H9 (cell line): Measurements from ENCODE around the gene LHFPL6. TPM values are rescaled to one million over a fixed set of nuclear protein-coding genes. Genes with fewer than 3 reads are reported as not detected.

Experiments
- DNase-seq: peaks from one replicate; pipeline ENCODE4 v3.0.0-alpha.2; 2017
- H2AFZ ChIP-seq: one replicate; pipeline ENCODE4 v1.6.1; 2013; ENCODE audit warnings: mild to moderate bottlenecking, low read length, control low read depth, moderate library complexity
- H2AK5ac ChIP-seq: 2 replicates; pipeline ENCODE4 v1.6.1; 2013; ENCODE audit warnings: low read length, control low read depth, mixed read lengths; ENCODE audit not compliant: insufficient read length
- H2BK120ac ChIP-seq: one replicate; pipeline ENCODE4 v1.6.1; 2013; ENCODE audit warnings: low read depth, mild to moderate bottlenecking, low read length, control low read depth, inconsistent platforms; ENCODE audit not compliant: poor library complexity, severe bottlenecking
- H2BK12ac ChIP-seq: 2 replicates; pipeline ENCODE4 v1.6.1; 2013; ENCODE audit warnings: low read length, control low read depth, mixed read lengths, low read depth; ENCODE audit not compliant: insufficient read length
- H2BK15ac ChIP-seq: 2 replicates; pipeline ENCODE4 v1.6.1; 2013; ENCODE audit warnings: low read depth, low read length, control low read depth
- H2BK20ac ChIP-seq: one replicate; pipeline ENCODE4 v1.6.1; 2013; ENCODE audit warnings: low read depth, mild to moderate bottlenecking, low read length, control low read depth, inconsistent platforms; ENCODE audit not compliant: poor library complexity, severe bottlenecking
- H2BK5ac ChIP-seq: 2 replicates; pipeline ENCODE4 v1.6.1; 2013; ENCODE audit warnings: low read length, control low read depth, mixed read lengths; ENCODE audit not compliant: insufficient read length
- H3K14ac ChIP-seq: 2 replicates; pipeline ENCODE4 v1.6.1; 2013; ENCODE audit warnings: low read length, control low read depth; ENCODE audit not compliant: insufficient read depth
- H3K18ac ChIP-seq: 2 replicates; pipeline ENCODE4 v1.6.1; 2013; ENCODE audit warnings: low read depth, mild to moderate bottlenecking, mixed read lengths, low read length, control low read depth; ENCODE audit not compliant: insufficient read length
- H3K23ac ChIP-seq: 2 replicates; pipeline ENCODE4 v1.6.1; 2013; ENCODE audit warnings: low read length, control low read depth, mixed read lengths, low read depth; ENCODE audit not compliant: insufficient read length
- H3K23me2 ChIP-seq: 2 replicates; pipeline ENCODE4 v1.6.1; 2013; ENCODE audit warnings: low read depth, mild to moderate bottlenecking, mixed read lengths, low read length, control low read depth; ENCODE audit not compliant: insufficient read length, poor library complexity, severe bottlenecking
- H3K27ac ChIP-seq: 2 replicates; pipeline ENCODE4 v1.5.1; 2013; ENCODE audit warnings: low read length, control low read depth, mixed read lengths, low read depth; ENCODE audit not compliant: insufficient read length
- H3K27me3 ChIP-seq: 2 replicates; pipeline ENCODE4 v1.6.1; 2013; ENCODE audit warnings: low read length, control low read depth, inconsistent platforms; ENCODE audit not compliant: insufficient read depth
- H3K4ac ChIP-seq: 2 replicates; pipeline ENCODE4 v1.6.1; 2013; ENCODE audit warnings: low read depth, mild to moderate bottlenecking, control low read depth, inconsistent platforms, low read length, moderate library complexity
- H3K4me1 ChIP-seq: 2 replicates; pipeline ENCODE4 v1.6.1; 2013; ENCODE audit warnings: low read length, control low read depth, inconsistent platforms; ENCODE audit not compliant: insufficient read depth
- H3K4me2 ChIP-seq: 2 replicates; pipeline ENCODE4 v1.6.1; 2013; ENCODE audit warnings: low read length, control low read depth, mixed read lengths; ENCODE audit not compliant: insufficient read length, insufficient read depth
- H3K56ac ChIP-seq: 2 replicates; pipeline ENCODE4 v1.6.1; 2013; ENCODE audit warnings: low read depth, mild to moderate bottlenecking, mixed read lengths, low read length, control low read depth; ENCODE audit not compliant: insufficient read length
- H3K79me1 ChIP-seq: 2 replicates; pipeline ENCODE4 v1.6.1; 2013; ENCODE audit warnings: low read depth, mild to moderate bottlenecking, moderate library complexity, low read length, control low read depth, inconsistent platforms; ENCODE audit not compliant: insufficient read depth, poor library complexity, severe bottlenecking
- H3K79me2 ChIP-seq: 2 replicates; pipeline ENCODE4 v1.6.1; 2013; ENCODE audit warnings: low read length, control low read depth, inconsistent platforms; ENCODE audit not compliant: insufficient read depth
- H3K9ac ChIP-seq: 2 replicates; pipeline ENCODE4 v1.6.1; 2013; ENCODE audit warnings: low read length, control low read depth, mixed read lengths; ENCODE audit not compliant: insufficient read length; ENCODE audit errors: extremely low read depth
- H3K9me3 ChIP-seq: one replicate; pipeline ENCODE4 v1.6.1; 2013; ENCODE audit warnings: low read depth, low read length, inconsistent platforms; ENCODE audit not compliant: control insufficient read depth
- H3T11ph ChIP-seq: one replicate; pipeline ENCODE4 v1.6.1; 2013; ENCODE audit warnings: mild to moderate bottlenecking, low read length, control low read depth, inconsistent platforms
- H4K20me1 ChIP-seq: one replicate; pipeline ENCODE4 v1.6.1; 2013; ENCODE audit not compliant: control insufficient read depth, insufficient read length, insufficient read depth
- H4K5ac ChIP-seq: 2 replicates; pipeline ENCODE4 v1.6.1; 2013; ENCODE audit warnings: low read depth, mild to moderate bottlenecking, mixed read lengths, low read length, control low read depth; ENCODE audit not compliant: insufficient read length
- H4K8ac ChIP-seq: replicated peaks from 2 replicates; pipeline ENCODE4 v1.6.1; 2013; ENCODE audit warnings: low read length, control low read depth, mixed read lengths, low read depth; ENCODE audit not compliant: insufficient read length
- H4K91ac ChIP-seq: 2 replicates; pipeline ENCODE4 v1.6.1; 2013; ENCODE audit warnings: low read depth, mild to moderate bottlenecking, moderate library complexity, mixed read lengths, low read length, control low read depth; ENCODE audit not compliant: insufficient read length
- H3K27ac Mint-ChIP-seq, 3 experiments: 2 replicates in 2 of 3; 3 replicates in 1 of 3; pipeline ENCODE4 v1.8.0; 2020 to 2021; ENCODE audit warnings: mixed read lengths in 3 of 3, mild to moderate bottlenecking in 1 of 3, moderate library complexity in 1 of 3
- H3K27me3 Mint-ChIP-seq: 2 replicates; pipeline ENCODE4 v1.8.0; 2021; ENCODE audit warnings: low read depth, mild to moderate bottlenecking, moderate library complexity, mixed read lengths
- H3K36me3 Mint-ChIP-seq, 3 experiments: 2 replicates in 2 of 3; 3 replicates in 1 of 3; pipeline ENCODE4 v1.8.0; 2020 to 2021; ENCODE audit warnings: low read depth in 3 of 3, mixed read lengths in 3 of 3; ENCODE audit not compliant: insufficient read depth in 1 of 3
- H3K4me1 Mint-ChIP-seq, 2 experiments: 2 replicates each; pipeline ENCODE4 v1.8.0; 2020; ENCODE audit warnings: mixed read lengths in 2 of 2
- H3K4me3 Mint-ChIP-seq, 2 experiments: 2 replicates in 1 of 2; 3 replicates in 1 of 2; pipeline ENCODE4 v1.8.0; 2020 to 2021; ENCODE audit warnings: mild to moderate bottlenecking in 2 of 2, mixed read lengths in 2 of 2, moderate library complexity in 1 of 2
- H3K9me3 Mint-ChIP-seq, 2 experiments: 2 replicates in 1 of 2; 3 replicates in 1 of 2; pipeline ENCODE4 v1.8.0; 2020; ENCODE audit warnings: mild to moderate bottlenecking in 2 of 2, mixed read lengths in 2 of 2, moderate library complexity in 1 of 2
- CTCF ChIP-seq: fragments of 200-600 bp; sonication (generic); conservative IDR thresholded peaks from 3 replicates; pipeline ENCODE4 v1.8.0; 2021; ENCODE audit warnings: antibody characterized with exemption, mild to moderate bottlenecking
- WGBS: extraction: QIAGEN DNeasy Blood & Tissue Kit; methylation state at CpG from one replicate; pipeline ENCODE4 v1.1.7; 2013; ENCODE audit warnings: missing lambda C conversion rate, low lambda C conversion rate, mixed read lengths; ENCODE audit not compliant: insufficient read length; ENCODE audit errors: extremely low coverage; 5-methylcytosine and 5-hydroxymethylcytosine counted together
- total RNA-seq: library from RNA; stranded (reverse); gene quantifications from 2 replicates; pipeline ENCODE4 v1.2.1, GENCODE V29; 2021

Gene LHFPL6
- total RNA-seq, 1 experiment from 2014 or later = 3.5 TPM

- Histone ChIP-seq H2BK20ac (no peak overlapping the region), H3K27ac (no peak overlapping the region), H4K5ac (no peak overlapping the region), H3K4me2 (no peak overlapping the region), H2AK5ac (no peak overlapping the region), H2BK120ac (no peak overlapping the region), H2BK15ac (no peak overlapping the region), H2BK5ac (no peak overlapping the region), H3K14ac (no peak overlapping the region), H3K79me1 (no peaks in the 10 kb centered on the region), H4K20me1 (no peaks in the 10 kb centered on the region), H3K18ac (no peak overlapping the region), H3K4ac (no peak overlapping the region), H3K9me3 (no peaks in the 10 kb centered on the region), H2BK12ac (no peak overlapping the region), H3K79me2 (no peaks in the 10 kb centered on the region), H3K4me1 (peaks cover 2% of the 10 kb centered on the region; the same call in 1 of the 2 replicates), H3K23ac (no peak overlapping the region), H3K56ac (no peak overlapping the region), H3K27me3 (peaks cover 3% of the 10 kb centered on the region; the same call in 1 of the 2 replicates), H3K23me2 (peaks cover 9% of the 10 kb centered on the region), H4K91ac (no peak overlapping the region), H3T11ph (no peak overlapping the region), H2AFZ (no peak overlapping the region), H3K9ac (no peak overlapping the region), H4K8ac (no peak overlapping the region)
- no CpG with 5 or more reads among the region's 3 CpGs for WGBS
- Mint-ChIP-seq H3K27ac (no peak overlapping the region), H3K36me3 (no peaks in the 10 kb centered on the region; a peak in 1 of 7 replicates), H3K9me3 (no peaks in the 10 kb centered on the region; a peak in 1 of 5 replicates), H3K4me1 (peaks cover 13 to 17% of the 10 kb centered on the region in 2 experiments), H3K4me3 (no peak overlapping the region), H3K27me3 (peaks cover 74% of the 10 kb centered on the region)
- no peak for TF ChIP-seq CTCF
- no peak for DNase-seq
Measured at GRCh38 chr13:39605677-39606320, 2.8 kb upstream of the LHFPL6 start.
